ENCODE data around the gene NPFFR1. TPM values are rescaled to one million over a fixed set of nuclear protein-coding genes. Genes with fewer than 3 reads are reported as not detected.
A peak's percentile ranks its signal among the peaks of the same experiment; 100 is the strongest.

Gene NPFFR1
- total RNA-seq, 1 experiment from 2014 or later = 0.02 TPM

- H3K27me3 ChIP-seq (replicated peaks; ENCODE audit: insufficient read depth, low read depth, low read length, poor library complexity) = no peaks in the 10 kb centered on the region
- BruUV-seq (replicated peaks) = no TSS peak
- no peak overlapping the region for H3K27ac ChIP-seq (ENCODE audit: low read depth, low read length, poor library complexity, severe bottlenecking)
- intact Hi-C loops (cut with micrococcal nuclease; ENCODE audit: unreplicated experiment) = no loop called here
- ChIA-PET CTCF (interaction anchor here (0.6 to 2.5 kb wide), 7 partner anchors 11 to 167 kb away, joined by 3 to 80 read pairs (median 8); partner anchors contain the start of genes PPA1 and TYSND1), POLR2A (ENCODE audit: low non-redundant PET) (interaction anchor here (0.6 kb wide), 1 partner anchor 38 kb away, joined by 4 read pairs; no protein-coding TSS in a partner anchor)
- H3K4me1 ChIP-seq (ENCODE audit: insufficient read depth, low read length, poor library complexity, severe bottlenecking) = peaks cover 6% of the 10 kb centered on the region
- TF ChIP-seq EZH2 (IDR thresholded peaks at IDR 0.05; ENCODE audit: borderline replicate concordance, low read depth, low read length, poor library complexity, severe bottlenecking) (no peak), CTCF (conservative IDR thresholded peaks at IDR 0.05; ENCODE audit: low read depth, low read length) (no peak)
- no peaks in the 10 kb centered on the region for H3K9me3 ChIP-seq (ENCODE audit: low read depth, low read length, poor library complexity, severe bottlenecking)
- DNase-seq (ENCODE audit: low spot score) = no peak
- H3K36me3 ChIP-seq (ENCODE audit: insufficient read depth, low read length, poor library complexity, severe bottlenecking) = peaks cover 35% of the 10 kb centered on the region
- H3K4me3 ChIP-seq (ENCODE audit: low read depth, low read length, poor library complexity, severe bottlenecking) = no peak overlapping the region
Observed at GRCh38 chr10:70222340-70222794, 61.4 kb downstream of the NPFFR1 start.

- no peaks in the 10 kb centered on the region for H3K9me3 ChIP-seq (ENCODE audit: low read depth, low read length, poor library complexity, severe bottlenecking)
- CTCF ChIA-PET = interaction anchor here (0.6 to 2.5 kb wide), 12 partner anchors 11 to 330 kb away, joined by 3 to 80 read pairs (median 4); partner anchors contain the start of genes PPA1 and TYSND1
- peak; percentile 15 for DNase-seq (ENCODE audit: low spot score)
- POLR2A ChIA-PET (ENCODE audit: low non-redundant PET) = interaction anchor here (0.6 kb wide), 1 partner anchor 83 kb away, joined by 4 read pairs; no protein-coding TSS in a partner anchor
- no TSS peak for BruUV-seq (replicated peaks)
- no peak for TF ChIP-seq CTCF (conservative IDR thresholded peaks at IDR 0.05; ENCODE audit: low read depth, low read length)
- no peak for TF ChIP-seq EZH2 (IDR thresholded peaks at IDR 0.05; ENCODE audit: borderline replicate concordance, low read depth, low read length, poor library complexity, severe bottlenecking)
- intact Hi-C loops (cut with micrococcal nuclease; ENCODE audit: unreplicated experiment) = loop anchor here (1.0 kb wide), 2 partner anchors 143 to 166 kb away; no protein-coding TSS in a partner anchor
- peak overlapping the region; percentile 5 for H3K4me3 ChIP-seq (ENCODE audit: low read depth, low read length, poor library complexity, severe bottlenecking)
- no peaks in the 10 kb centered on the region for H3K27me3 ChIP-seq (replicated peaks; ENCODE audit: insufficient read depth, low read depth, low read length, poor library complexity)
- H3K36me3 ChIP-seq (ENCODE audit: insufficient read depth, low read length, poor library complexity, severe bottlenecking) = peaks cover 35% of the 10 kb centered on the region
- no peak overlapping the region for H3K27ac ChIP-seq (ENCODE audit: low read depth, low read length, poor library complexity, severe bottlenecking)
- peaks cover 6% of the 10 kb centered on the region for H3K4me1 ChIP-seq (ENCODE audit: insufficient read depth, low read length, poor library complexity, severe bottlenecking)
Observed at GRCh38 chr10:70221030-70221429, 62.8 kb downstream of the NPFFR1 start.

- no peak for TF ChIP-seq EZH2 (IDR thresholded peaks at IDR 0.05; ENCODE audit: borderline replicate concordance, low read depth, low read length, poor library complexity, severe bottlenecking)
- no peak for TF ChIP-seq CTCF (conservative IDR thresholded peaks at IDR 0.05; ENCODE audit: low read depth, low read length)
- peak overlapping the region; percentile 54 for H3K27ac ChIP-seq (ENCODE audit: low read depth, low read length, poor library complexity, severe bottlenecking)
- H3K27me3 ChIP-seq (replicated peaks; ENCODE audit: insufficient read depth, low read depth, low read length, poor library complexity) = no peaks in the 10 kb centered on the region
- no peak overlapping the region for H3K4me3 ChIP-seq (ENCODE audit: low read depth, low read length, poor library complexity, severe bottlenecking)
- peaks cover 91% of the 10 kb centered on the region for H3K36me3 ChIP-seq (ENCODE audit: insufficient read depth, low read length, poor library complexity, severe bottlenecking)
- ChIA-PET CTCF (no interaction called here), POLR2A (ENCODE audit: low non-redundant PET) (no interaction called here)
- BruUV-seq (replicated peaks) = no TSS peak
- H3K4me1 ChIP-seq (ENCODE audit: insufficient read depth, low read length, poor library complexity, severe bottlenecking) = no peaks in the 10 kb centered on the region
- H3K9me3 ChIP-seq (ENCODE audit: low read depth, low read length, poor library complexity, severe bottlenecking) = no peaks in the 10 kb centered on the region
- intact Hi-C loops (cut with micrococcal nuclease; ENCODE audit: unreplicated experiment) = loop anchor here (5.0 kb wide), 1 partner anchor 61 kb away; no protein-coding TSS in a partner anchor
- DNase-seq (ENCODE audit: low spot score) = no peak
Observed at GRCh38 chr10:70212879-70213278, 70.9 kb downstream of the NPFFR1 start.
